GM12878 (cell line): Measurements from ENCODE around the gene POLN. TPM values are rescaled to one million over a fixed set of nuclear protein-coding genes. Genes with fewer than 3 reads are reported as not detected.

ENCODE experiments used
- ATAC-seq: fragments of 200-7000 bp; cut with Tn5 transposase; 3 replicates; pipeline ENCODE4 v1.9.1; 2020; ENCODE audit warnings: mild to moderate bottlenecking, moderate library complexity
- BruUV-seq: library from RNA; stranded (reverse); fragments of 400-500 nt; replicated peaks from 2 replicates; lab custom pipeline; 2021; lab: Mats Ljungman, UMichigan
- CTCF ChIA-PET: fragments of 300-600 bp; sonication (Branson Sonifier 250); formaldehyde crosslinking; extraction: SDS; loops from one replicate; lab custom pipeline; 2021; ENCODE audit warnings: inconsistent platforms; lab: Yijun Ruan, JAX
- POLR2A ChIA-PET: fragments of 350-600 bp; formaldehyde crosslinking; extraction: SDS; loops from one replicate; lab custom pipeline; 2021; ENCODE audit warnings: inconsistent platforms; lab: Charles Lee
- RAD21 ChIA-PET: fragments of 300-600 bp; sonication (Branson Sonifier 250); formaldehyde crosslinking; loops from one replicate; lab custom pipeline; 2023; ENCODE audit warnings: antibody characterized with exemption; ENCODE audit not compliant: unreplicated experiment; lab: Charles Lee
- SMC1A ChIA-PET: fragments of 300-600 bp; sonication (Branson Sonifier 250); formaldehyde crosslinking; loops from one replicate; lab custom pipeline; 2023; ENCODE audit not compliant: unreplicated experiment, uncharacterized antibody; lab: Charles Lee
- DNase-seq: peaks from one replicate; pipeline ENCODE4 v3.0.0-alpha.2; 2011; ENCODE audit warnings: low read depth, low spot score
- FAIRE-seq: peaks from 3 replicates; lab custom pipeline; 2011; peaks lifted over from hg19 to GRCh38; lab: Jason Lieb, UNC
- H2AFZ ChIP-seq: 2 replicates; pipeline ENCODE4 v1.6.0; 2011; ENCODE audit warnings: low read depth, low read length, control low read depth; ENCODE audit not compliant: control insufficient read depth
- H3K27ac ChIP-seq: 2 replicates; pipeline ENCODE4 v1.5.1; 2011; ENCODE audit warnings: control low read depth; ENCODE audit not compliant: control insufficient read depth, insufficient read depth
- H3K27me3 ChIP-seq, 2 experiments: replicated peaks in 1 of 2; 2 replicates each; pipeline versions ENCODE4 v1.6.0 to v1.6.1; 2011; ENCODE audit warnings: low read length in 1 of 2; ENCODE audit not compliant: control insufficient read depth in 2 of 2, insufficient read depth in 2 of 2
- H3K36me3 ChIP-seq, 2 experiments: 2 replicates each; pipeline ENCODE4 v1.5.1; 2011; ENCODE audit warnings: low read length in 1 of 2; ENCODE audit not compliant: control insufficient read depth in 2 of 2, insufficient read depth in 2 of 2
- H3K4me1 ChIP-seq: 2 replicates; pipeline ENCODE4 v1.6.1; 2011; ENCODE audit warnings: mild to moderate bottlenecking, low read length, moderate library complexity, mixed read lengths; ENCODE audit not compliant: control insufficient read depth, insufficient read depth
- H3K4me2 ChIP-seq: 2 replicates; pipeline ENCODE4 v1.6.0; 2011; ENCODE audit warnings: control low read depth; ENCODE audit not compliant: control insufficient read depth, insufficient read depth
- H3K4me3 ChIP-seq: fragments of 200-600 bp; sonication (generic); 2 replicates; pipeline ENCODE4 v1.5.1; 2016
- H3K79me2 ChIP-seq: 2 replicates; pipeline ENCODE4 v1.6.0; 2011; ENCODE audit warnings: low read length; ENCODE audit not compliant: control insufficient read depth, insufficient read depth
- H3K9ac ChIP-seq: 2 replicates; pipeline ENCODE4 v1.8.0; 2011; ENCODE audit warnings: low read length, control low read depth, mixed read lengths; ENCODE audit not compliant: control insufficient read depth, insufficient read depth
- H3K9me3 ChIP-seq: replicated peaks from 3 replicates; pipeline ENCODE4 v1.5.1; 2011; ENCODE audit warnings: mild to moderate bottlenecking, low read length; ENCODE audit not compliant: control insufficient read depth, insufficient read depth
- H4K20me1 ChIP-seq: 2 replicates; pipeline ENCODE4 v1.6.0; 2011; ENCODE audit not compliant: control insufficient read depth, insufficient read depth
- FOS ChIP-seq: IDR thresholded peaks from 3 replicates; pipeline ENCODE4 v1.6.1; 2011; ENCODE audit warnings: borderline replicate concordance; ENCODE audit not compliant: insufficient read length; ENCODE audit errors: extremely low read depth
- IKZF1 ChIP-seq: fragments of 450-650 bp; conservative IDR thresholded peaks from 2 replicates; pipeline ENCODE4 v1.6.1; 2017; ENCODE audit warnings: antibody characterized with exemption, mild to moderate bottlenecking
- IRF4 ChIP-seq: IDR thresholded peaks from 2 replicates; pipeline ENCODE4 v1.6.1; 2011; ENCODE audit warnings: low read depth, low read length
- WGBS: methylation state at CpG from one replicate; pipeline ENCODE4 v1.1.6; 2016; ENCODE audit warnings: low lambda C conversion rate; ENCODE audit not compliant: insufficient replicate concordance, insufficient coverage; ENCODE audit errors: missing lambda C conversion rate; 5-methylcytosine and 5-hydroxymethylcytosine counted together
- in situ Hi-C: fragments of 300-500 bp; cut with MboI; formaldehyde crosslinking; loops from 9 replicates; pipeline ENCODE4 v1.14.3; 2018; ENCODE audit warnings: mixed read lengths
- intact Hi-C: fragments of 100-400 bp; cut with micrococcal nuclease; formaldehyde crosslinking; loops from one replicate; pipeline ENCODE4 v1.14.2; 2022; ENCODE audit not compliant: unreplicated experiment
- polyA plus RNA-seq, 11 experiments: library from polyadenylated mRNA; depleted of rRNA in 4 of 11; unstranded in 6 of 11; stranded (reverse) in 5 of 11; fragments of >200 nt; fragmentation: Nextera tagmentation in 4 of 11; fragmentation: Illumina TruSeq in 1 of 11; extraction: Ambion mirVana in 4 of 11; extraction: Trizol in 1 of 11; gene quantifications; 1 replicate in 1 of 11; 2 replicates in 10 of 11; pipeline versions ENCODE4 v1.2.1 to v1.2.3, GENCODE V29; 2011 to 2016; ENCODE audit warnings: inconsistent platforms in 2 of 11, missing spikeins in 2 of 11, low read depth in 1 of 11
- total RNA-seq, 4 experiments: library from RNA; depleted of rRNA in 3 of 4; stranded (reverse); fragments of >200 nt in 3 of 4; fragmentation: Illumina TruSeq in 1 of 4; extraction: Trizol in 1 of 4; gene quantifications; 2 replicates each; pipeline versions ENCODE4 v1.2.1 to v1.2.3, GENCODE V29; 2013 to 2021
- TF ChIP-seq, protein P1 (sequence below): fragments of 450-650 bp; conservative IDR thresholded peaks from 2 replicates; pipeline ENCODE4 v1.6.1; 2017; ENCODE audit warnings: mild to moderate bottlenecking, moderate library complexity
- TF ChIP-seq, protein P2 (sequence below): fragments of 450-650 bp; formaldehyde crosslinking; IDR thresholded peaks from 2 replicates; pipeline ENCODE4 v1.4.0; 2020; ENCODE audit warnings: mild to moderate bottlenecking, moderate library complexity

Gene POLN
- total and polyA plus RNA-seq, 10 of the 15 experiments (the other 5 are each of a cell fraction or from before 2014, with no cell fraction given) = 0.09 to 2.0 (median 0.95) TPM; not detected in 1

DNA sequence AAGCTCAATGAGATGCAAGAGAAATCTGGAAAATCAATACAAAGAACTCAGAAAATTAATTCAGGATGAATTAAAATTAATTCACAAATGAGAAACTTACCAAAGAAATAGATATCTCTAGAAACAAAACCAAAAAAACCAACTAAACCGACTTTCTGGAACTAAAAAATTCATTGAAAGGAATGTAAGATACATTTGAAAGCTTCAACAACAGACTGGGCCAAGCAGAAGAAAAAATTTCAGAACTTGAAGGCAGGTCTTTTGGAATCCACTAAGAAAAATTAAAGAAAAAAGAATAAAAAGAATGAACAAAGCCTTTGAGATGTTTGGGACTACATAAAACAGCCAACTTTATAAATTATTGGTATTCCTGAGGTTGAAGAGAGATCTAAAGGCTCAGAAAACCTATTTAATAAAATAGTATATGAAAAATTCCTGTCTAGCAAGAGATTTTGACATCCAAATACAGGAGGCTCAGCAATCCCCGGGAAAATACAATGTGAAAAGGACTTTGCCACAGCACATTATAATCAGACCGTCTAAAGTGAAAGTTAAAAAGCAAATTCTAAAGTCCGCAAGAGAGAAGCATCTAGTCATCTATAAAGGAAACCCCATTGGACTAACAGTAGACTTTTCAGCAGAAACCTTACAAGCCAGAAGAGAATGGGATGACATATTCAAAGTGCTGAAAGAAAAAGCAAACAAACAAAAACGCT lies 138.6 kb downstream of the POLN start:
- Histone ChIP-seq H3K27ac (no peak overlapping the region), H3K4me2 (no peak overlapping the region), H3K79me2 (no peaks in the 10 kb centered on the region), H3K9me3 (peaks cover 22% of the 10 kb centered on the region), H3K4me1 (peaks cover 8% of the 10 kb centered on the region), H3K4me3 (no peak overlapping the region), H3K36me3 (no peaks in the 10 kb centered on the region), H3K9ac (no peak overlapping the region), H3K27me3 (no peaks in the 10 kb centered on the region), H2AFZ (no peak overlapping the region), H4K20me1 (no peaks in the 10 kb centered on the region)
- no peak for DNase-seq
- FAIRE-seq = no peak
- POLR2A ChIA-PET = no interaction called here
- WGBS = 65% methylated on average over 5 of the region's 5 CpGs
- RAD21 ChIA-PET = no interaction called here
- no peak for TF ChIP-seq IRF4
- TF ChIP-seq, protein P1, sequence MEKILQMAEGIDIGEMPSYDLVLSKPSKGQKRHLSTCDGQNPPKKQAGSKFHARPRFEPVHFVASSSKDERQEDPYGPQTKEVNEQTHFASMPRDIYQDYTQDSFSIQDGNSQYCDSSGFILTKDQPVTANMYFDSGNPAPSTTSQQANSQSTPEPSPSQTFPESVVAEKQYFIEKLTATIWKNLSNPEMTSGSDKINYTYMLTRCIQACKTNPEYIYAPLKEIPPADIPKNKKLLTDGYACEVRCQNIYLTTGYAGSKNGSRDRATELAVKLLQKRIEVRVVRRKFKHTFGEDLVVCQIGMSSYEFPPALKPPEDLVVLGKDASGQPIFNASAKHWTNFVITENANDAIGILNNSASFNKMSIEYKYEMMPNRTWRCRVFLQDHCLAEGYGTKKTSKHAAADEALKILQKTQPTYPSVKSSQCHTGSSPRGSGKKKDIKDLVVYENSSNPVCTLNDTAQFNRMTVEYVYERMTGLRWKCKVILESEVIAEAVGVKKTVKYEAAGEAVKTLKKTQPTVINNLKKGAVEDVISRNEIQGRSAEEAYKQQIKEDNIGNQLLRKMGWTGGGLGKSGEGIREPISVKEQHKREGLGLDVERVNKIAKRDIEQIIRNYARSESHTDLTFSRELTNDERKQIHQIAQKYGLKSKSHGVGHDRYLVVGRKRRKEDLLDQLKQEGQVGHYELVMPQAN = no peak
- TF ChIP-seq FOS = no peak
- TF ChIP-seq IKZF1 = no peak
- TF ChIP-seq, protein P2, sequence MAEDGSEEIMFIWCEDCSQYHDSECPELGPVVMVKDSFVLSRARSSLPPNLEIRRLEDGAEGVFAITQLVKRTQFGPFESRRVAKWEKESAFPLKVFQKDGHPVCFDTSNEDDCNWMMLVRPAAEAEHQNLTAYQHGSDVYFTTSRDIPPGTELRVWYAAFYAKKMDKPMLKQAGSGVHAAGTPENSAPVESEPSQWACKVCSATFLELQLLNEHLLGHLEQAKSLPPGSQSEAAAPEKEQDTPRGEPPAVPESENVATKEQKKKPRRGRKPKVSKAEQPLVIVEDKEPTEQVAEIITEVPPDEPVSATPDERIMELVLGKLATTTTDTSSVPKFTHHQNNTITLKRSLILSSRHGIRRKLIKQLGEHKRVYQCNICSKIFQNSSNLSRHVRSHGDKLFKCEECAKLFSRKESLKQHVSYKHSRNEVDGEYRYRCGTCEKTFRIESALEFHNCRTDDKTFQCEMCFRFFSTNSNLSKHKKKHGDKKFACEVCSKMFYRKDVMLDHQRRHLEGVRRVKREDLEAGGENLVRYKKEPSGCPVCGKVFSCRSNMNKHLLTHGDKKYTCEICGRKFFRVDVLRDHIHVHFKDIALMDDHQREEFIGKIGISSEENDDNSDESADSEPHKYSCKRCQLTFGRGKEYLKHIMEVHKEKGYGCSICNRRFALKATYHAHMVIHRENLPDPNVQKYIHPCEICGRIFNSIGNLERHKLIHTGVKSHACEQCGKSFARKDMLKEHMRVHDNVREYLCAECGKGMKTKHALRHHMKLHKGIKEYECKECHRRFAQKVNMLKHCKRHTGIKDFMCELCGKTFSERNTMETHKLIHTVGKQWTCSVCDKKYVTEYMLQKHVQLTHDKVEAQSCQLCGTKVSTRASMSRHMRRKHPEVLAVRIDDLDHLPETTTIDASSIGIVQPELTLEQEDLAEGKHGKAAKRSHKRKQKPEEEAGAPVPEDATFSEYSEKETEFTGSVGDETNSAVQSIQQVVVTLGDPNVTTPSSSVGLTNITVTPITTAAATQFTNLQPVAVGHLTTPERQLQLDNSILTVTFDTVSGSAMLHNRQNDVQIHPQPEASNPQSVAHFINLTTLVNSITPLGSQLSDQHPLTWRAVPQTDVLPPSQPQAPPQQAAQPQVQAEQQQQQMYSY (CRISPR knock-in tag) = no peak
- ATAC-seq = no peak
- intact Hi-C loops = no loop called here
- SMC1A ChIA-PET = no interaction called here
- no TSS peak for BruUV-seq
- CTCF ChIA-PET = interaction anchor here (1.1 kb wide), 1 partner anchor 38 kb away, joined by 3 read pairs; no protein-coding TSS in a partner anchor
- in situ Hi-C loops = no loop called here
